Stimulated activated CD4-positive, alpha-beta T cell treated with anti-CD3 and anti-CD28 coated beads, Interleukin-1b, Interleukin-23, amount 100 ng/mL, for 48 hours (primary cell): ENCODE results near the gene ARFRP1.
"Not testable (repeated sequence)": the region's sequence is repeated elsewhere in the genome, so short reads cannot be mapped to it uniquely, and the experiment has no call there.

Source experiments
- DNase-seq: peaks from one replicate; pipeline ENCODE4 v3.0.0-alpha.2; 2020

The ARFRP1 gene

GRCh38 chr20:63732118-63733095, 24.6 kb upstream of the ARFRP1 start:
- no peak for DNase-seq

GRCh38 chr20:63731410-63731809, 23.6 kb upstream of the ARFRP1 start:
- no peak for DNase-seq

- not testable (repeated sequence) for DNase-seq
Observed at GRCh38 chr20:63730189-63730733, 22.5 kb upstream of the ARFRP1 start.

GRCh38 chr20:63722967-63723622, 15.3 kb upstream of the ARFRP1 start:
- not testable (repeated sequence) for DNase-seq

GRCh38 chr20:63718996-63719395, 11.2 kb upstream of the ARFRP1 start:
- DNase-seq: no peak

GRCh38 chr20:63714858-63715257, 7.1 kb upstream of the ARFRP1 start:
- DNase-seq: no peak

GRCh38 chr20:63712191-63712590, 4.4 kb upstream of the ARFRP1 start:
- DNase-seq: no peak

GRCh38 chr20:63711085-63711645, 3.4 kb upstream of the ARFRP1 start:
- no peak for DNase-seq

GRCh38 chr20:63709149-63709527, 1.4 kb upstream of the ARFRP1 start:
- DNase-seq: no peak

GRCh38 chr20:63708301-63709148, 749 bp upstream of the ARFRP1 start:
- DNase-seq: no peak

- DNase-seq: peak; percentile 62
Observed at GRCh38 chr20:63706852-63707557, 771 bp downstream of the ARFRP1 start.

- DNase-seq: no peak
Observed at GRCh38 chr20:63706027-63706695, 1.6 kb downstream of the ARFRP1 start.

GRCh38 chr20:63705232-63706026, 2.3 kb downstream of the ARFRP1 start:
- no peak for DNase-seq

- no peak for DNase-seq
Observed at GRCh38 chr20:63704749-63705117, 3.0 kb downstream of the ARFRP1 start.

GRCh38 chr20:63703976-63704748, 3.6 kb downstream of the ARFRP1 start:
- no peak for DNase-seq

GRCh38 chr20:63703471-63703975, 4.3 kb downstream of the ARFRP1 start:
- DNase-seq: no peak

- DNase-seq: no peak
Observed at GRCh38 chr20:63702751-63703470, 4.9 kb downstream of the ARFRP1 start.

GRCh38 chr20:63702036-63702665, 5.6 kb downstream of the ARFRP1 start:
- DNase-seq: no peak
